Smooth muscle cell (in vitro differentiated cells): ENCODE results near the gene NXPH3. TPM values are rescaled to one million over a fixed set of nuclear protein-coding genes. Genes with fewer than 3 reads are reported as not detected.

ENCODE experiments used
- DNase-seq: peaks from one replicate; lab custom pipeline; 2025; ENCODE audit not compliant: unreplicated experiment; lab: John Stamatoyannopoulos, UW
- H2AFZ ChIP-seq: fragments of 200-600 bp; sonication (generic); 2 replicates; pipeline ENCODE4 v1.6.0; 2016; ENCODE audit warnings: antibody characterized with exemption, low read depth, mild to moderate bottlenecking
- H3F3A ChIP-seq: fragments of 200-600 bp; sonication (generic); 2 replicates; pipeline ENCODE4 v1.6.0; 2017; ENCODE audit warnings: antibody characterized with exemption, low read depth
- H3K27ac ChIP-seq: fragments of 200-600 bp; sonication (generic); 2 replicates; pipeline ENCODE4 v1.5.1; 2016; ENCODE audit warnings: low read depth, mild to moderate bottlenecking
- H3K27me3 ChIP-seq: fragments of 200-600 bp; sonication (generic); 2 replicates; pipeline ENCODE4 v1.6.1; 2016; ENCODE audit warnings: low read depth, mild to moderate bottlenecking
- H3K36me3 ChIP-seq: fragments of 200-600 bp; sonication (generic); 2 replicates; pipeline ENCODE4 v1.5.1; 2016; ENCODE audit warnings: low read depth
- H3K4me1 ChIP-seq: fragments of 200-600 bp; sonication (generic); 2 replicates; pipeline ENCODE4 v1.5.1; 2016; ENCODE audit warnings: low read depth
- H3K4me2 ChIP-seq: fragments of 200-600 bp; sonication (generic); 2 replicates; pipeline ENCODE4 v1.6.0; 2016; ENCODE audit warnings: mild to moderate bottlenecking
- H3K4me3 ChIP-seq: fragments of 200-600 bp; sonication (generic); 2 replicates; pipeline ENCODE4 v1.5.1; 2016; ENCODE audit warnings: mild to moderate bottlenecking
- H3K79me2 ChIP-seq: fragments of 200-600 bp; sonication (generic); 2 replicates; pipeline ENCODE4 v1.6.0; 2016; ENCODE audit warnings: low read depth, mild to moderate bottlenecking
- H3K9ac ChIP-seq: fragments of 200-600 bp; sonication (generic); 2 replicates; pipeline ENCODE4 v1.6.0; 2016; ENCODE audit warnings: low read depth
- H3K9me3 ChIP-seq: fragments of 200-600 bp; sonication (generic); replicated peaks from 2 replicates; pipeline ENCODE4 v1.5.1; 2016; ENCODE audit warnings: low read depth
- H4K20me1 ChIP-seq: fragments of 200-600 bp; sonication (generic); 2 replicates; pipeline ENCODE4 v1.6.0; 2016; ENCODE audit warnings: low read depth
- CTCF ChIP-seq: fragments of 200-600 bp; sonication (generic); IDR thresholded peaks from 2 replicates; pipeline ENCODE4 v1.5.1; 2017; ENCODE audit warnings: borderline replicate concordance, mild to moderate bottlenecking, antibody characterized with exemption; ENCODE audit not compliant: insufficient read depth, poor library complexity, severe bottlenecking
- WGBS: methylation state at CpG from one replicate; pipeline ENCODE4 v1.1.7; 2016; ENCODE audit warnings: low lambda C conversion rate; 5-methylcytosine and 5-hydroxymethylcytosine counted together
- polyA plus RNA-seq: library from polyadenylated mRNA; unstranded; fragments of >200 nt; fragmentation: Nextera tagmentation; extraction: Ambion mirVana; gene quantifications from 2 replicates; pipeline ENCODE4 v1.2.1, GENCODE V29; 2016
- total RNA-seq: library from RNA; depleted of rRNA; stranded (reverse); fragments of >200 nt; gene quantifications from 2 replicates; pipeline ENCODE4 v1.2.3, GENCODE V29; 2014

NXPH3 gene
- total and polyA plus RNA-seq, 2 experiments from 2014 or later = 1.5 to 3.6 TPM

GRCh38 chr17:49551221-49552069 is 24.2 kb upstream of the NXPH3 start:
- Histone ChIP-seq H3K27me3 (no peaks in the 10 kb centered on the region), H3K4me2 (no peak overlapping the region), H3K4me1 (peaks cover 12% of the 10 kb centered on the region), H3K4me3 (no peak overlapping the region), H3K9me3 (no peaks in the 10 kb centered on the region), H4K20me1 (no peaks in the 10 kb centered on the region), H2AFZ (no peak overlapping the region), H3K9ac (no peak overlapping the region), H3K27ac (no peak overlapping the region), H3K79me2 (no peaks in the 10 kb centered on the region), H3F3A (no peaks in the 10 kb centered on the region), H3K36me3 (no peaks in the 10 kb centered on the region)
- no peak for DNase-seq
- WGBS = 92% methylated on average over 12 of the region's 12 CpGs
- TF ChIP-seq CTCF = no peak

- Histone ChIP-seq H2AFZ (no peak overlapping the region), H3F3A (no peaks in the 10 kb centered on the region), H3K9ac (no peak overlapping the region), H3K79me2 (no peaks in the 10 kb centered on the region), H3K9me3 (no peaks in the 10 kb centered on the region), H3K27ac (no peak overlapping the region), H4K20me1 (no peaks in the 10 kb centered on the region), H3K36me3 (no peaks in the 10 kb centered on the region), H3K27me3 (no peaks in the 10 kb centered on the region), H3K4me2 (no peak overlapping the region), H3K4me1 (peaks cover 7% of the 10 kb centered on the region), H3K4me3 (no peak overlapping the region)
- no peak for TF ChIP-seq CTCF
- WGBS = 90% methylated on average over 26 of the region's 27 CpGs
- DNase-seq = no peak
Observed at GRCh38 chr17:49552070-49552751, 23.5 kb upstream of the NXPH3 start.

- 75% methylated on average over 8 of the region's 8 CpGs for WGBS
- Histone ChIP-seq H3F3A (no peaks in the 10 kb centered on the region), H3K4me3 (no peak overlapping the region), H2AFZ (no peak overlapping the region), H3K9ac (no peak overlapping the region), H3K4me1 (no peaks in the 10 kb centered on the region), H4K20me1 (no peaks in the 10 kb centered on the region), H3K79me2 (no peaks in the 10 kb centered on the region), H3K36me3 (no peaks in the 10 kb centered on the region), H3K27me3 (peaks cover 4% of the 10 kb centered on the region), H3K4me2 (no peak overlapping the region), H3K27ac (no peak overlapping the region), H3K9me3 (no peaks in the 10 kb centered on the region)
- no peak for TF ChIP-seq CTCF
- no peak for DNase-seq
Observed at GRCh38 chr17:49553676-49554335, 21.9 kb upstream of the NXPH3 start.
